Measurements from ENCODE around the gene SLC2A13. TPM values are rescaled to one million over a fixed set of nuclear protein-coding genes. Genes with fewer than 3 reads are reported as not detected.

Gene SLC2A13
- total and polyA plus RNA-seq, 4 donors = 1.9 to 20.2 (median 6.9) TPM

DNA sequence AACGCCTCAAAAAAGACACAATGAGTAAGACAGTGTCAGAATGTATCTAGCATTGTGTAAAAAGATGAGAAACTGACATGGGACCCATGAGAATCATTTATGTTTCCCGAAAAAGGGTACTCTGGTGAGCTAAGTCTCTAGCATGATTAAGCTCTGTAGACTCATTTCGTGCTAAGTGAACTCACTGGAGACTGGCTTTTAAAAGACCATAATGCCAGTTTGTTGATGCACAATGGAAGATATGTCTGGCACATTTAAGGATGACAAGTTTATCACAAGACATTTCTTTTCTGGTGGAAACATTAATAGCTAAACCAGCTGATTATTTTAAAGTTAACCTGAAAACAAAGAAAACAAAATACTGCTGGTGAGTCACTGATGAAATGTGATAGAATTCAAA, 233.5 kb downstream of the SLC2A13 start:
- Histone ChIP-seq H3K4me3 (ENCODE audit: low read depth in 1 of 3, low read length in 3 of 3) (no peak overlapping the region), H3K27ac (ENCODE audit: low read depth in 1 of 2, low read length in 2 of 2) (no peak overlapping the region), H3K9ac (ENCODE audit: low read depth in 1 of 2, low read length in 2 of 2) (no peak overlapping the region), H3K27me3 (ENCODE audit: control insufficient read depth in 4 of 4, insufficient read depth in 4 of 4, low read length in 3 of 4) (no peaks in the 10 kb centered on the region), H3K36me3 (ENCODE audit: control insufficient read depth in 4 of 4, insufficient read depth in 3 of 4, low read depth in 1 of 4, low read length in 3 of 4) (no peaks in the 10 kb centered on the region), H3K4me1 (ENCODE audit: control insufficient read depth in 4 of 4, insufficient read depth in 4 of 4, low read length in 3 of 4) (no peaks in the 10 kb centered on the region), H3K9me3 (ENCODE audit: control insufficient read depth in 4 of 4, low read length in 3 of 4) (no peaks in the 10 kb centered on the region)
- WGBS = 93% methylated on average over 3 of the region's 3 CpGs
- TF ChIP-seq, protein P1, sequence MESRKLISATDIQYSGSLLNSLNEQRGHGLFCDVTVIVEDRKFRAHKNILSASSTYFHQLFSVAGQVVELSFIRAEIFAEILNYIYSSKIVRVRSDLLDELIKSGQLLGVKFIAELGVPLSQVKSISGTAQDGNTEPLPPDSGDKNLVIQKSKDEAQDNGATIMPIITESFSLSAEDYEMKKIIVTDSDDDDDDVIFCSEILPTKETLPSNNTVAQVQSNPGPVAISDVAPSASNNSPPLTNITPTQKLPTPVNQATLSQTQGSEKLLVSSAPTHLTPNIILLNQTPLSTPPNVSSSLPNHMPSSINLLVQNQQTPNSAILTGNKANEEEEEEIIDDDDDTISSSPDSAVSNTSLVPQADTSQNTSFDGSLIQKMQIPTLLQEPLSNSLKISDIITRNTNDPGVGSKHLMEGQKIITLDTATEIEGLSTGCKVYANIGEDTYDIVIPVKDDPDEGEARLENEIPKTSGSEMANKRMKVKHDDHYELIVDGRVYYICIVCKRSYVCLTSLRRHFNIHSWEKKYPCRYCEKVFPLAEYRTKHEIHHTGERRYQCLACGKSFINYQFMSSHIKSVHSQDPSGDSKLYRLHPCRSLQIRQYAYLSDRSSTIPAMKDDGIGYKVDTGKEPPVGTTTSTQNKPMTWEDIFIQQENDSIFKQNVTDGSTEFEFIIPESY (IDR thresholded peaks at IDR 0.05) = no peak
- TF ChIP-seq SP1 (IDR thresholded peaks at IDR 0.05) (no peak), GABPA (IDR thresholded peaks at IDR 0.05 in 1 of 2, conservative IDR thresholded peaks at IDR 0.05 in 1 of 2) (no peak), NR2F2 (IDR thresholded peaks at IDR 0.05) (no peak), RXRA (IDR thresholded peaks at IDR 0.05) (no peak), HNF4A (conservative IDR thresholded peaks at IDR 0.05) (no peak), EGR1 (IDR thresholded peaks at IDR 0.05; ENCODE audit: low read depth in 2 of 2) (no peak), RAD21 (IDR thresholded peaks at IDR 0.05) (no peak), HNF4G (IDR thresholded peaks at IDR 0.05) (no peak), FOXA1 (IDR thresholded peaks at IDR 0.05) (no peak)
- TF ChIP-seq, protein P2, sequence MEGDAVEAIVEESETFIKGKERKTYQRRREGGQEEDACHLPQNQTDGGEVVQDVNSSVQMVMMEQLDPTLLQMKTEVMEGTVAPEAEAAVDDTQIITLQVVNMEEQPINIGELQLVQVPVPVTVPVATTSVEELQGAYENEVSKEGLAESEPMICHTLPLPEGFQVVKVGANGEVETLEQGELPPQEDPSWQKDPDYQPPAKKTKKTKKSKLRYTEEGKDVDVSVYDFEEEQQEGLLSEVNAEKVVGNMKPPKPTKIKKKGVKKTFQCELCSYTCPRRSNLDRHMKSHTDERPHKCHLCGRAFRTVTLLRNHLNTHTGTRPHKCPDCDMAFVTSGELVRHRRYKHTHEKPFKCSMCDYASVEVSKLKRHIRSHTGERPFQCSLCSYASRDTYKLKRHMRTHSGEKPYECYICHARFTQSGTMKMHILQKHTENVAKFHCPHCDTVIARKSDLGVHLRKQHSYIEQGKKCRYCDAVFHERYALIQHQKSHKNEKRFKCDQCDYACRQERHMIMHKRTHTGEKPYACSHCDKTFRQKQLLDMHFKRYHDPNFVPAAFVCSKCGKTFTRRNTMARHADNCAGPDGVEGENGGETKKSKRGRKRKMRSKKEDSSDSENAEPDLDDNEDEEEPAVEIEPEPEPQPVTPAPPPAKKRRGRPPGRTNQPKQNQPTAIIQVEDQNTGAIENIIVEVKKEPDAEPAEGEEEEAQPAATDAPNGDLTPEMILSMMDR (IDR thresholded peaks at IDR 0.05; ENCODE audit: low read depth, low read length, missing input control) = no peak
- no peak for DNase-seq (ENCODE audit: low spot score)

DNA sequence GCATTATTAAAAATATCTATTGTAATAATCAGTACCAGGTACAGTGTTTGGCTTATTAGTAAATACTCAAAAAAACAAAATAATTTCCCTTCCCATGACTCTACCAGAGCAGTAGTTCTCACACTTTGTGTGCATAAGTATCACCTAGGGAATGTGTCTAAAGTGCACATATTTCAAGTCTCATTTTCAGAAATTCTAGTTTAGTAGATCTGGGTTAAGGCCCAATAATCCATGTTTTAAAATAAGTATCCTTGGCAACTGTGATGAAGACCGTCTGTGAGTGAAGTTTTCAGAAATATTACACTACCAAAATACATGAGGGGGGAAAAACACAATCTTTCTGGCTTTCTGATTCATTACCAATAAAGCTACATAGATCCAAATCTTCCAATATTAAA, 237.6 kb downstream of the SLC2A13 start:
- no peak overlapping the region for H3K4me3 ChIP-seq (ENCODE audit: low read depth in 1 of 3, low read length in 3 of 3)
- DNase-seq (ENCODE audit: low spot score) = no peak
- peaks cover 0 to 3% (median 0%) of the 10 kb centered on the region in 4 donors for H3K4me1 ChIP-seq (ENCODE audit: control insufficient read depth in 4 of 4, insufficient read depth in 4 of 4, low read length in 3 of 4)
- no peaks in the 10 kb centered on the region for H3K9me3 ChIP-seq (ENCODE audit: control insufficient read depth in 4 of 4, low read length in 3 of 4)
- TF ChIP-seq, protein P1 (IDR thresholded peaks at IDR 0.05) = no peak
- TF ChIP-seq EGR1 (IDR thresholded peaks at IDR 0.05; ENCODE audit: low read depth in 2 of 2) (no peak), HNF4A (conservative IDR thresholded peaks at IDR 0.05) (no peak), YY1 (IDR thresholded peaks at IDR 0.05) (no peak), NR2F2 (IDR thresholded peaks at IDR 0.05) (no peak), FOXA1 (IDR thresholded peaks at IDR 0.05) (no peak), TAF1 (conservative IDR thresholded peaks at IDR 0.05) (no peak), RXRA (IDR thresholded peaks at IDR 0.05) (no peak), RAD21 (IDR thresholded peaks at IDR 0.05) (no peak), REST (IDR thresholded peaks at IDR 0.05) (no peak), MAX (IDR thresholded peaks at IDR 0.05) (no peak), JUND (IDR thresholded peaks at IDR 0.05) (no peak), SP1 (IDR thresholded peaks at IDR 0.05) (no peak), FOXA2 (IDR thresholded peaks at IDR 0.05) (no peak), HNF4G (IDR thresholded peaks at IDR 0.05) (no peak), GABPA (IDR thresholded peaks at IDR 0.05 in 1 of 2, conservative IDR thresholded peaks at IDR 0.05 in 1 of 2) (no peak)
- TF ChIP-seq, protein P2 (IDR thresholded peaks at IDR 0.05; ENCODE audit: low read depth, low read length, missing input control) = no peak
- TF ChIP-seq, protein P3, sequence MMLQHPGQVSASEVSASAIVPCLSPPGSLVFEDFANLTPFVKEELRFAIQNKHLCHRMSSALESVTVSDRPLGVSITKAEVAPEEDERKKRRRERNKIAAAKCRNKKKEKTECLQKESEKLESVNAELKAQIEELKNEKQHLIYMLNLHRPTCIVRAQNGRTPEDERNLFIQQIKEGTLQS (IDR thresholded peaks at IDR 0.05) = no peak
- no peak overlapping the region for H3K9ac ChIP-seq (ENCODE audit: low read depth in 1 of 2, low read length in 2 of 2)
- WGBS = 92% methylated on average over 1 of the region's 1 CpG
- no peaks in the 10 kb centered on the region for H3K27me3 ChIP-seq (ENCODE audit: control insufficient read depth in 4 of 4, insufficient read depth in 4 of 4, low read length in 3 of 4)
- no peak overlapping the region for H3K27ac ChIP-seq (ENCODE audit: low read depth in 1 of 2, low read length in 2 of 2)
- H3K36me3 ChIP-seq (ENCODE audit: control insufficient read depth in 4 of 4, insufficient read depth in 3 of 4, low read depth in 1 of 4, low read length in 3 of 4) = no peaks in the 10 kb centered on the region
